DOHH2 (cell line): ENCODE data around the gene GP1BB.

Experiments used
- H3F3A ChIP-seq: fragments of 200-600 bp; sonication (generic), shearing (Covaris generic); 2 replicates; pipeline ENCODE4 v1.6.0; 2016; ENCODE audit warnings: antibody characterized with exemption, mild to moderate bottlenecking; ENCODE audit not compliant: control insufficient read depth, insufficient read depth
- H3K27ac ChIP-seq: fragments of 200-600 bp; sonication (generic); 2 replicates; pipeline ENCODE4 v1.5.1; 2014; ENCODE audit warnings: low read depth, mild to moderate bottlenecking, low read length, moderate library complexity
- H3K27me3 ChIP-seq: fragments of 200-600 bp; sonication (generic); 2 replicates; pipeline ENCODE4 v1.6.1; 2014; ENCODE audit warnings: mild to moderate bottlenecking, low read length, mixed read lengths; ENCODE audit not compliant: control insufficient read depth
- H3K36me3 ChIP-seq: fragments of 200-600 bp; sonication (generic); 2 replicates; pipeline ENCODE4 v1.6.1; 2014; ENCODE audit warnings: mild to moderate bottlenecking, low read length, moderate library complexity, mixed read lengths; ENCODE audit not compliant: control insufficient read depth
- H3K4me1 ChIP-seq: fragments of 200-600 bp; sonication (generic); 2 replicates; pipeline ENCODE4 v1.6.1; 2014; ENCODE audit warnings: mild to moderate bottlenecking, low read length, mixed read lengths; ENCODE audit not compliant: control insufficient read depth
- H3K4me2 ChIP-seq: fragments of 200-600 bp; sonication (generic); 2 replicates; pipeline ENCODE4 v1.6.0; 2014; ENCODE audit warnings: mild to moderate bottlenecking, low read length, moderate library complexity
- H3K4me3 ChIP-seq: fragments of 200-600 bp; sonication (generic); 2 replicates; pipeline ENCODE4 v1.5.1; 2014; ENCODE audit warnings: mild to moderate bottlenecking, low read length, mixed read lengths
- H3K79me2 ChIP-seq: fragments of 200-600 bp; sonication (generic); 2 replicates; pipeline ENCODE4 v1.6.1; 2014; ENCODE audit warnings: mild to moderate bottlenecking, low read length, mixed read lengths; ENCODE audit not compliant: control insufficient read depth
- H3K9me2 ChIP-seq: fragments of 200-600 bp; sonication (generic); replicated peaks from 2 replicates; pipeline ENCODE4 v1.6.1; 2014; ENCODE audit warnings: mild to moderate bottlenecking, low read length, mixed read lengths; ENCODE audit not compliant: control insufficient read depth
- H3K9me3 ChIP-seq: fragments of 200-600 bp; sonication (generic); 2 replicates; pipeline ENCODE4 v1.6.1; 2014; ENCODE audit warnings: antibody characterized with exemption, low read length, mixed read lengths; ENCODE audit not compliant: control insufficient read depth, insufficient read depth
- H4K20me1 ChIP-seq: fragments of 200-600 bp; sonication (generic); 2 replicates; pipeline ENCODE4 v1.6.0; 2014; ENCODE audit warnings: low read depth, mild to moderate bottlenecking, antibody characterized with exemption, low read length, moderate library complexity; ENCODE audit not compliant: control insufficient read depth, insufficient read depth
- EZH2phosphoT487 ChIP-seq: fragments of 200-600 bp; sonication (generic); IDR thresholded peaks from 2 replicates; pipeline ENCODE4 v1.6.1; 2017; ENCODE audit warnings: borderline replicate concordance, mild to moderate bottlenecking, antibody characterized with exemption, low read length, moderate library complexity, mixed read lengths
- TF ChIP-seq, protein P1 (sequence below): fragments of 200-600 bp; sonication (generic); IDR thresholded peaks from one replicate; pipeline ENCODE4 v1.5.1; 2014; ENCODE audit warnings: antibody characterized with exemption, mild to moderate bottlenecking, low read depth, low read length; ENCODE audit not compliant: poor library complexity, severe bottlenecking

Gene GP1BB

DNA sequence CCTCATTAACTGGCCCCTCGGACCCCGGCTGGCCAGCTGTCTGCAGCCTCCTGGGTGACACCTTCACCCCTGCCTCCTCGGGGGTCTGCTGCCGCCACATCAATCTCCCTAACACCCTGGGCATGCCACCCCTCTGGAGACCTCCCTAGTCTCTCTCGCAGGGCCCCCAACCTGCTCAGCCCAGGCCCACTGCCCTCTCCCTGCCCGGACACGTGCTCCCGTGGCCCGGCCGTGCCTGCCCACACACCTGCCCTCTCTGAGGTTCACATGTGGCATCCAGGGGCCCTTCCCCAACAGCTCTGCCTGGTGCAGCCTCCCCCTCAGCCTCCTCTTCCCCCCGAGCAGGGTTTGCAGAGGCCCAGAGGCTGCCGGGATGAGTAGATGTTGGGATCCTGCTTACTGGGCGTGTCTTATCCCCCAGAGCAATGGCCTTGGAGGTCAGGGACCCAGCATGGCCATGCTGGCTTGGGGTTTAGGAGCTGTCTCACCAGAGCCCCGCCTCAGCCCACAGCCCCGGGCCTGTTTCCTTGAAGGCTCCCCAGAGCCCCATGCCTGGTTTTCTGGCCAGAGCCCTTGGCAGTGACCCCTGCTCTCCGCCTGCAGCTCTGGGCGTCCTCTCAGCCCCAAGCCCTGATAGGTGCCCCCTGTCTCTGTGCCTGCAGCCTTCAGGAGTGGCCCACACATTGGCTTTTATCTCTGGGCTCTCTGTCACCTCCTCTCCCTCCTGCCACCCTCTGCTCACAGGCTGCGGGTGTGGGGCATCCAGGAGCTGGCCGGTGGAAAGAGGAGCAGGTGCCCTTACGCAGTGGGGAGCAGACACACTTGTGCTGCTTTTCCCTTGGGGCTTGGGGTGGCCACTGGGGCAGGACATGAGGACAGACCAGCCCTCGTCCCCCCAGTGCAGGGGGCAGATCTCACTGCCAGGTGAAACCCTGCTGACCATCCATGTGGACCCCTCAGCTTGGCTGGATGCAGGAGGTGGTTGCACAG, 34.7 kb upstream of the GP1BB start:
- Histone ChIP-seq H3K27me3 (peaks cover 5% of the 10 kb centered on the region; the same call in 1 of the 2 replicates), H3K79me2 (no peaks in the 10 kb centered on the region), H3K36me3 (no peaks in the 10 kb centered on the region), H3K4me2 (no peak overlapping the region), H3K9me2 (no peaks in the 10 kb centered on the region), H3K4me1 (no peaks in the 10 kb centered on the region), H3F3A (no peaks in the 10 kb centered on the region; the same call in 1 of the 2 replicates), H3K9me3 (no peaks in the 10 kb centered on the region), H3K27ac (no peak overlapping the region), H3K4me3 (no peak overlapping the region), H4K20me1 (no peaks in the 10 kb centered on the region)
- no peak for TF ChIP-seq EZH2phosphoT487
- TF ChIP-seq, protein P1, sequence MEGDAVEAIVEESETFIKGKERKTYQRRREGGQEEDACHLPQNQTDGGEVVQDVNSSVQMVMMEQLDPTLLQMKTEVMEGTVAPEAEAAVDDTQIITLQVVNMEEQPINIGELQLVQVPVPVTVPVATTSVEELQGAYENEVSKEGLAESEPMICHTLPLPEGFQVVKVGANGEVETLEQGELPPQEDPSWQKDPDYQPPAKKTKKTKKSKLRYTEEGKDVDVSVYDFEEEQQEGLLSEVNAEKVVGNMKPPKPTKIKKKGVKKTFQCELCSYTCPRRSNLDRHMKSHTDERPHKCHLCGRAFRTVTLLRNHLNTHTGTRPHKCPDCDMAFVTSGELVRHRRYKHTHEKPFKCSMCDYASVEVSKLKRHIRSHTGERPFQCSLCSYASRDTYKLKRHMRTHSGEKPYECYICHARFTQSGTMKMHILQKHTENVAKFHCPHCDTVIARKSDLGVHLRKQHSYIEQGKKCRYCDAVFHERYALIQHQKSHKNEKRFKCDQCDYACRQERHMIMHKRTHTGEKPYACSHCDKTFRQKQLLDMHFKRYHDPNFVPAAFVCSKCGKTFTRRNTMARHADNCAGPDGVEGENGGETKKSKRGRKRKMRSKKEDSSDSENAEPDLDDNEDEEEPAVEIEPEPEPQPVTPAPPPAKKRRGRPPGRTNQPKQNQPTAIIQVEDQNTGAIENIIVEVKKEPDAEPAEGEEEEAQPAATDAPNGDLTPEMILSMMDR, result no peak

DNA sequence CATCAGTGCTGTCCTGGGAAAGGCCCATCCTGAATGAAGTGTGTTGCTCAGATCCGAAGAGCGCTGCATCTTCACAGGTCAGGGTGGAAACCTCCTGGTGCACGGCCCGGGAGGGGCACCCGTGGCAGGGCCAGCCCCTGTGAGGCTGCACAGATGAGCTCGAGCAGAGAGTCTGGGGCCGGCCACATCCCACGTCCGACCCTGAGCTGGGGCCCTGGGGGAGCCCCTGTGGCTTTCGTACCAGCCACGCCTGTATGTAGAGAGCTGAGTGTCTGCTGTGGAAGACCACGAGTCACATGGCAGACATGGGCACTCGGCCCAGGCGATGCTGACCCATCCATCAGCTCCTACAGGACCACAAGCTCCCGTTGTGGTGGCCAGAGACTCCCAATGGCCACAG, 33.9 kb upstream of the GP1BB start:
- H3K4me2 ChIP-seq, result no peak overlapping the region
- no peaks in the 10 kb centered on the region for H3K9me3 ChIP-seq
- H3K9me2 ChIP-seq, result no peaks in the 10 kb centered on the region
- TF ChIP-seq, protein P1, result no peak
- TF ChIP-seq EZH2phosphoT487, result no peak
- no peaks in the 10 kb centered on the region for H4K20me1 ChIP-seq
- H3K27me3 ChIP-seq, result no peaks in the 10 kb centered on the region; the same call in 1 of the 2 replicates
- H3K4me3 ChIP-seq, result no peak overlapping the region
- H3F3A ChIP-seq, result no peaks in the 10 kb centered on the region; the same call in 1 of the 2 replicates
- H3K27ac ChIP-seq, result no peak overlapping the region
- H3K36me3 ChIP-seq, result no peaks in the 10 kb centered on the region
- H3K79me2 ChIP-seq, result no peaks in the 10 kb centered on the region
- H3K4me1 ChIP-seq, result no peaks in the 10 kb centered on the region

DNA sequence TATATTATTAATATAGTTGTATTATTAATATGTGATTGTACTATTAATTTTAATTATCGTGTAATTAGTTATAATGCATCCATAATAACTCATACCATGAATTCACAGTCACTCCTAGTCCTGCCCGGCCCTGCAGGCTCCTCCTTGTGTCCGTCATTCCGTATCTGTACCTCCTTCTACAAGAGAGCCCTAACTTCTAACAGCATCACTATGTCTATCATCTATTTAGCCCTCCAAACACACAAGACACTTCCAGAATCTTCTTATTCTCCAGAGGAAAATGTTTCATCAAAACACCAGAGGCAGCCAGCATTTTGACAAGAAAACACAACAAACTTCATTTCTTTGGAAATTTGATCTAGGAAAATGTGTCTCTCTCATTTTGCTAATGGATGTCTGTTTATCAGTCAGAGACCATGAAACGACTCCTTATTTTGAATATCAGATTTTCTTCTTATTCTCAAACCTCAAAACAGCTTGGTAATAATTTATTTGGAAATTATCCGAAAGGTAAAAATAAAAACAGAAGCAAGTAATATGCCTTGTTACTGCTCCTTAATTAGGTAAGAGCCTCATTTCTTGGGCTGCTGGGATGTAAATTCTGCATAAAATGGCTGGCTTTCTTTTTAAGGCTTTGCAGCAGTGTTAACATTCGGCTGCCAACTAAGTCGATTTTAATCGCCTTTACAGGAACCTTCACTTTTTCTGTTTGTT, 32.2 kb upstream of the GP1BB start:
- H3K4me1 ChIP-seq, result no peaks in the 10 kb centered on the region
- H4K20me1 ChIP-seq, result no peaks in the 10 kb centered on the region
- H3K9me3 ChIP-seq, result no peaks in the 10 kb centered on the region
- H3F3A ChIP-seq, result no peaks in the 10 kb centered on the region; the same call in 1 of the 2 replicates
- TF ChIP-seq, protein P1, result no peak
- no peak for TF ChIP-seq EZH2phosphoT487
- no peaks in the 10 kb centered on the region for H3K9me2 ChIP-seq
- H3K36me3 ChIP-seq, result no peaks in the 10 kb centered on the region
- no peak overlapping the region for H3K4me2 ChIP-seq
- H3K4me3 ChIP-seq, result no peak overlapping the region
- no peak overlapping the region for H3K27ac ChIP-seq
- H3K79me2 ChIP-seq, result no peaks in the 10 kb centered on the region
- H3K27me3 ChIP-seq, result no peaks in the 10 kb centered on the region; the same call in 1 of the 2 replicates
